SK-N-SH (cell line): ENCODE data around the gene RNF13. TPM values are rescaled to one million over a fixed set of nuclear protein-coding genes. Genes with fewer than 3 reads are reported as not detected.

ENCODE experiments used
- CTCF ChIA-PET: fragments of 300-600, 350-600 bp; formaldehyde crosslinking; extraction: SDS; loops from one replicate; lab custom pipeline; 2021; lab: Yijun Ruan, JAX
- POLR2A ChIA-PET: fragments of 350-600 bp; sonication (Branson Sonifier 250); formaldehyde crosslinking; extraction: SDS; loops from one replicate; lab custom pipeline; 2020; ENCODE audit warnings: antibody characterized with exemption, inconsistent platforms; lab: Yijun Ruan, JAX
- DNase-seq: peaks from one replicate; pipeline ENCODE4 v3.0.0; 2012
- H2AFZ ChIP-seq: fragments of 200-600 bp; sonication (generic); 2 replicates; pipeline ENCODE4 v1.8.1; 2016; ENCODE audit warnings: antibody characterized with exemption, mild to moderate bottlenecking, low read depth
- H3F3A ChIP-seq: fragments of 200-600 bp; sonication (generic); replicated peaks from 2 replicates; pipeline ENCODE3; 2016; ENCODE audit warnings: antibody characterized with exemption, mild to moderate bottlenecking; ENCODE audit not compliant: insufficient read depth
- H3K27ac ChIP-seq, 2 experiments: fragments of 200-500 bp in 1 of 2; fragments of 200-600 bp in 1 of 2; sonication (Bioruptor generic) in 1 of 2; sonication (generic), shearing (Covaris generic) in 1 of 2; 2 replicates each; pipeline versions ENCODE4 v1.5.1 to v1.6.1; 2014 to 2016; ENCODE audit warnings: low read depth in 2 of 2, inconsistent platforms in 1 of 2, low read length in 1 of 2, mild to moderate bottlenecking in 1 of 2, mixed read lengths in 1 of 2
- H3K27me3 ChIP-seq: fragments of 200-600 bp; sonication (generic), shearing (Covaris generic); 2 replicates; pipeline ENCODE4 v1.6.1; 2016; ENCODE audit warnings: mixed run types; ENCODE audit not compliant: insufficient read depth
- H3K36me3 ChIP-seq, 2 experiments: fragments of 200-500 bp in 1 of 2; fragments of 200-600 bp in 1 of 2; sonication (Bioruptor generic) in 1 of 2; sonication (generic) in 1 of 2; replicated peaks in 1 of 2; 2 replicates each; pipeline versions ENCODE3 to v1.5.1; 2014 to 2016; ENCODE audit warnings: low read length in 1 of 2, mild to moderate bottlenecking in 1 of 2; ENCODE audit not compliant: insufficient read depth in 2 of 2, control insufficient read depth in 1 of 2
- H3K4me1 ChIP-seq, 2 experiments: fragments of 200-500 bp in 1 of 2; fragments of 200-600 bp in 1 of 2; sonication (Bioruptor generic) in 1 of 2; sonication (generic), shearing (Covaris generic) in 1 of 2; 2 replicates each; pipeline versions ENCODE4 v1.5.1 to v1.6.1; 2014 to 2016; ENCODE audit warnings: low read depth in 1 of 2, low read length in 1 of 2, mixed run types in 1 of 2; ENCODE audit not compliant: insufficient read depth in 2 of 2, control insufficient read depth in 1 of 2
- H3K4me2 ChIP-seq: fragments of 200-600 bp; sonication (generic), shearing (Covaris generic); 2 replicates; pipeline ENCODE4 v1.6.1; 2017; ENCODE audit warnings: mixed run types
- H3K4me3 ChIP-seq, 2 experiments: fragments of 200-500 bp in 1 of 2; fragments of 200-600 bp in 1 of 2; sonication (Bioruptor generic) in 1 of 2; sonication (generic), shearing (Covaris generic) in 1 of 2; 2 replicates each; pipeline versions ENCODE4 v1.5.1 to v1.8.1; 2014 to 2016; ENCODE audit warnings: low read depth in 2 of 2, inconsistent platforms in 1 of 2, low read length in 1 of 2, mild to moderate bottlenecking in 1 of 2, mixed read lengths in 1 of 2, moderate library complexity in 1 of 2
- H3K79me2 ChIP-seq: fragments of 200-600 bp; sonication (generic); 2 replicates; pipeline ENCODE4 v1.8.1; 2017; ENCODE audit warnings: mild to moderate bottlenecking; ENCODE audit not compliant: insufficient read depth
- H3K9ac ChIP-seq: fragments of 200-600 bp; sonication (generic); 2 replicates; pipeline ENCODE4 v1.6.1; 2017; ENCODE audit warnings: mixed run types
- H3K9me2 ChIP-seq: fragments of 200-600 bp; sonication (generic); 2 replicates; pipeline ENCODE4 v1.6.1; 2017; ENCODE audit warnings: mixed run types
- H3K9me3 ChIP-seq: fragments of 200-600 bp; sonication (generic); 2 replicates; pipeline ENCODE4 v1.6.1; 2017; ENCODE audit warnings: mixed run types, mild to moderate bottlenecking, moderate library complexity
- H4K20me1 ChIP-seq: fragments of 200-600 bp; sonication (generic); 2 replicates; pipeline ENCODE4 v1.6.1; 2017; ENCODE audit warnings: mild to moderate bottlenecking, mixed run types; ENCODE audit not compliant: insufficient read depth
- ELF1 ChIP-seq: IDR thresholded peaks from 2 replicates; pipeline ENCODE4 v1.4.0; 2012
- EP300 ChIP-seq, 2 experiments: IDR thresholded peaks; 2 replicates each; pipeline versions ENCODE4 v1.4.0 to v1.6.1; 2012; ENCODE audit warnings: borderline replicate concordance in 1 of 2, low read depth in 1 of 2, low read length in 1 of 2
- FOSL2 ChIP-seq: IDR thresholded peaks from 2 replicates; pipeline ENCODE4 v1.4.0; 2012; ENCODE audit warnings: low read depth, mild to moderate bottlenecking, moderate library complexity, borderline replicate concordance
- FOXJ3 ChIP-seq: sonication (generic); formaldehyde crosslinking; IDR thresholded peaks from 2 replicates; pipeline ENCODE4 v1.5.1; 2020; ENCODE audit warnings: mild to moderate bottlenecking, missing genetic modification reagents
- GABPA ChIP-seq: IDR thresholded peaks from 2 replicates; pipeline ENCODE4 v1.4.0; 2012; ENCODE audit warnings: low read depth, mild to moderate bottlenecking
- MEF2A ChIP-seq: IDR thresholded peaks from 2 replicates; pipeline ENCODE4 v1.4.0; 2012; ENCODE audit warnings: low read depth, borderline replicate concordance
- MXI1 ChIP-seq: IDR thresholded peaks from 2 replicates; pipeline ENCODE4 v1.6.1; 2012; ENCODE audit warnings: mild to moderate bottlenecking, low read depth, low read length, improper control_type of control experiment
- NRF1 ChIP-seq: IDR thresholded peaks from 2 replicates; pipeline ENCODE4 v1.6.1; 2012; ENCODE audit warnings: low read depth, mild to moderate bottlenecking, low read length
- RAD21 ChIP-seq: IDR thresholded peaks from 2 replicates; pipeline ENCODE4 v1.6.1; 2012; ENCODE audit warnings: mild to moderate bottlenecking, low read length
- RCOR1 ChIP-seq: fragments of 150-350 bp; IDR thresholded peaks from 2 replicates; pipeline ENCODE4 v1.6.1; 2017; ENCODE audit warnings: antibody characterized with exemption, low read length
- RFX5 ChIP-seq: IDR thresholded peaks from 2 replicates; pipeline ENCODE4 v1.6.1; 2012; ENCODE audit warnings: mild to moderate bottlenecking, improper control_type of control experiment, low read length
- RXRA ChIP-seq: IDR thresholded peaks from 2 replicates; pipeline ENCODE4 v1.4.0; 2012; ENCODE audit warnings: low read depth, mild to moderate bottlenecking, borderline replicate concordance
- SIN3A ChIP-seq: IDR thresholded peaks from 2 replicates; pipeline ENCODE4 v1.6.1; 2012; ENCODE audit warnings: low read depth, mild to moderate bottlenecking, low read length, moderate library complexity, borderline replicate concordance
- SMC3 ChIP-seq: IDR thresholded peaks from 2 replicates; pipeline ENCODE4 v1.6.1; 2012; ENCODE audit warnings: low read depth, low read length, improper control_type of control experiment
- TAF1 ChIP-seq: IDR thresholded peaks from 2 replicates; pipeline ENCODE4 v1.6.1; 2012; ENCODE audit warnings: low read depth, mild to moderate bottlenecking, low read length, moderate library complexity, borderline replicate concordance
- TCF12 ChIP-seq: IDR thresholded peaks from 2 replicates; pipeline ENCODE4 v1.4.0; 2012
- YY1 ChIP-seq: IDR thresholded peaks from 2 replicates; pipeline ENCODE4 v1.4.0; 2012; ENCODE audit warnings: low read depth, mild to moderate bottlenecking
- WGBS: methylation state at CpG from one replicate; pipeline ENCODE4 v1.1.6; 2017; ENCODE audit warnings: low lambda C conversion rate; 5-methylcytosine and 5-hydroxymethylcytosine counted together
- polyA plus RNA-seq, 3 experiments: library from polyadenylated mRNA; depleted of rRNA; stranded (reverse); fragments of >200 nt; gene quantifications; 2 replicates each; pipeline ENCODE4 v1.2.3, GENCODE V29; 2012
- TF ChIP-seq, protein P1 (sequence below): fragments of 150-350 bp; IDR thresholded peaks from 2 replicates; pipeline ENCODE4 v1.6.1; 2017; ENCODE audit warnings: antibody characterized with exemption, low read length, low read depth, borderline replicate concordance
- TF ChIP-seq, protein P2 (sequence below): IDR thresholded peaks from 2 replicates; pipeline ENCODE4 v1.4.0; 2012; ENCODE audit warnings: low read depth, borderline replicate concordance
- TF ChIP-seq, protein P3 (sequence below): fragments of 200-600 bp; sonication (generic); IDR thresholded peaks from 2 replicates; pipeline ENCODE4 v1.6.1; 2017; ENCODE audit warnings: antibody characterized with exemption, mild to moderate bottlenecking, moderate library complexity
- TF ChIP-seq, protein P4 (sequence below): IDR thresholded peaks from 2 replicates; pipeline ENCODE4 v1.4.0; 2012; ENCODE audit warnings: low read depth
- TF ChIP-seq, protein P5 (sequence below): IDR thresholded peaks from 2 replicates; pipeline ENCODE4 v1.6.1; 2012; ENCODE audit warnings: mild to moderate bottlenecking, low read depth, low read length, moderate library complexity
- TF ChIP-seq, protein P6 (sequence below): IDR thresholded peaks from 2 replicates; pipeline ENCODE4; 2012

Gene RNF13
- polyA plus RNA-seq, 1 of the 3 experiments (the other 2 are of a cell fraction) = 14.9 TPM

DNA sequence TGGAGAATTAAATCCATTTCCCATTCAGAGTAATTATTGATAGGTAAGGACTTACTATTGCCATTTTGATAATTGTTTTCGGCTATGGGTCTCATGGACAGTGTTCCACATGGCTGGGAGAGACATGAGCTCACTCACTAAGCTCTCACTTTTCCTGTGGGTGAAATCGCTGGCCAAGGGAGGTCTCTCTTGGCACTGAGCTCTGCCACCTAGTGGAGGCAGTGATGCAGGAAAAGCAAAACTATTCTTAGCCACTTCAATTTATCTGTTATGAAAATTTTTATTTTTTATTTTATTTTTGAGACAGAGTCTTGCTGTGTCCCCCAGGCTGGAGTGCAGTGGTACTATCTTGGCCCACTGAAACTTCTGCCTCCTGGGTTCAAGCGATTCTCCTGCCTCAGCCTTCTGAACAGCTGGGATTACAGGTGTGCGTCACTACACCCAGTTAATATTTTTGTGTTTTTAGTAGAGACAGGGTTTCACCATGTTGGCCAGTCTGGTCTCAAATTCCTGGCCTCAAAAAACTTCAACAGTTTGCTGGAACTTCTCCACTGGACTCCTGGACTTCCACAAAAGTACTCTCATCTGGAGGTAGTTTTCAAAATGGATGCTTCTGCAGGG, 4.7 kb upstream of the RNF13 start:
- Histone ChIP-seq H3K36me3 (no peaks in the 10 kb centered on the region), H3K79me2 (no peaks in the 10 kb centered on the region), H3F3A (peaks cover 22% of the 10 kb centered on the region), H2AFZ (no peak overlapping the region), H3K4me2 (no peak overlapping the region), H3K9me3 (no peaks in the 10 kb centered on the region; the same call in 1 of the 2 replicates), H3K4me1 (peaks cover 4 to 8% of the 10 kb centered on the region in 2 experiments; a peak in 2 of 4 replicates), H3K9ac (no peak overlapping the region), H3K4me3 (no peak overlapping the region), H3K27ac (no peak overlapping the region), H4K20me1 (no peaks in the 10 kb centered on the region), H3K9me2 (0 out of 2 replicates have a peak, but pooled peaks cover 3% of the 10 kb centered on the region), H3K27me3 (no peaks in the 10 kb centered on the region)
- WGBS = 26% methylated on average over 4 of the region's 4 CpGs
- DNase-seq = peak; percentile 67
- POLR2A ChIA-PET = no interaction called here
- CTCF ChIA-PET = interaction anchor here (0.6 to 2.9 kb wide), 52 partner anchors 9 to 412 kb away, joined by 3 to 31 read pairs (median 4); partner anchors contain the start of genes ANKUB1, COMMD2 and TM4SF4
- no peak for TF ChIP-seq YY1
- TF ChIP-seq, protein P1, sequence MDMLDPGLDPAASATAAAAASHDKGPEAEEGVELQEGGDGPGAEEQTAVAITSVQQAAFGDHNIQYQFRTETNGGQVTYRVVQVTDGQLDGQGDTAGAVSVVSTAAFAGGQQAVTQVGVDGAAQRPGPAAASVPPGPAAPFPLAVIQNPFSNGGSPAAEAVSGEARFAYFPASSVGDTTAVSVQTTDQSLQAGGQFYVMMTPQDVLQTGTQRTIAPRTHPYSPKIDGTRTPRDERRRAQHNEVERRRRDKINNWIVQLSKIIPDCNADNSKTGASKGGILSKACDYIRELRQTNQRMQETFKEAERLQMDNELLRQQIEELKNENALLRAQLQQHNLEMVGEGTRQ = no peak
- TF ChIP-seq SIN3A = no peak
- no peak for TF ChIP-seq MEF2A
- TF ChIP-seq TAF1 = no peak
- TF ChIP-seq, protein P2, sequence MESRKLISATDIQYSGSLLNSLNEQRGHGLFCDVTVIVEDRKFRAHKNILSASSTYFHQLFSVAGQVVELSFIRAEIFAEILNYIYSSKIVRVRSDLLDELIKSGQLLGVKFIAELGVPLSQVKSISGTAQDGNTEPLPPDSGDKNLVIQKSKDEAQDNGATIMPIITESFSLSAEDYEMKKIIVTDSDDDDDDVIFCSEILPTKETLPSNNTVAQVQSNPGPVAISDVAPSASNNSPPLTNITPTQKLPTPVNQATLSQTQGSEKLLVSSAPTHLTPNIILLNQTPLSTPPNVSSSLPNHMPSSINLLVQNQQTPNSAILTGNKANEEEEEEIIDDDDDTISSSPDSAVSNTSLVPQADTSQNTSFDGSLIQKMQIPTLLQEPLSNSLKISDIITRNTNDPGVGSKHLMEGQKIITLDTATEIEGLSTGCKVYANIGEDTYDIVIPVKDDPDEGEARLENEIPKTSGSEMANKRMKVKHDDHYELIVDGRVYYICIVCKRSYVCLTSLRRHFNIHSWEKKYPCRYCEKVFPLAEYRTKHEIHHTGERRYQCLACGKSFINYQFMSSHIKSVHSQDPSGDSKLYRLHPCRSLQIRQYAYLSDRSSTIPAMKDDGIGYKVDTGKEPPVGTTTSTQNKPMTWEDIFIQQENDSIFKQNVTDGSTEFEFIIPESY = no peak
- TF ChIP-seq SMC3 = peak; percentile 73
- TF ChIP-seq, protein P3, sequence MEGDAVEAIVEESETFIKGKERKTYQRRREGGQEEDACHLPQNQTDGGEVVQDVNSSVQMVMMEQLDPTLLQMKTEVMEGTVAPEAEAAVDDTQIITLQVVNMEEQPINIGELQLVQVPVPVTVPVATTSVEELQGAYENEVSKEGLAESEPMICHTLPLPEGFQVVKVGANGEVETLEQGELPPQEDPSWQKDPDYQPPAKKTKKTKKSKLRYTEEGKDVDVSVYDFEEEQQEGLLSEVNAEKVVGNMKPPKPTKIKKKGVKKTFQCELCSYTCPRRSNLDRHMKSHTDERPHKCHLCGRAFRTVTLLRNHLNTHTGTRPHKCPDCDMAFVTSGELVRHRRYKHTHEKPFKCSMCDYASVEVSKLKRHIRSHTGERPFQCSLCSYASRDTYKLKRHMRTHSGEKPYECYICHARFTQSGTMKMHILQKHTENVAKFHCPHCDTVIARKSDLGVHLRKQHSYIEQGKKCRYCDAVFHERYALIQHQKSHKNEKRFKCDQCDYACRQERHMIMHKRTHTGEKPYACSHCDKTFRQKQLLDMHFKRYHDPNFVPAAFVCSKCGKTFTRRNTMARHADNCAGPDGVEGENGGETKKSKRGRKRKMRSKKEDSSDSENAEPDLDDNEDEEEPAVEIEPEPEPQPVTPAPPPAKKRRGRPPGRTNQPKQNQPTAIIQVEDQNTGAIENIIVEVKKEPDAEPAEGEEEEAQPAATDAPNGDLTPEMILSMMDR = peak; percentile 93
- TF ChIP-seq MXI1 = peak; percentile 57; the same call in 1 of the 2 replicates
- TF ChIP-seq GABPA = no peak
- TF ChIP-seq, protein P4, sequence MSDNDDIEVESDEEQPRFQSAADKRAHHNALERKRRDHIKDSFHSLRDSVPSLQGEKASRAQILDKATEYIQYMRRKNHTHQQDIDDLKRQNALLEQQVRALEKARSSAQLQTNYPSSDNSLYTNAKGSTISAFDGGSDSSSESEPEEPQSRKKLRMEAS = peak; percentile 37; the same call in 1 of the 2 replicates
- TF ChIP-seq RCOR1 = no peak
- TF ChIP-seq EP300 (IDR thresholded peaks at IDR 0.05; ENCODE audit: borderline replicate concordance in 1 of 2, low read depth in 1 of 2, low read length in 1 of 2) = no peak
- no peak for TF ChIP-seq TCF12
- TF ChIP-seq RAD21 = peak; percentile 69
- no peak for TF ChIP-seq NRF1
- no peak for TF ChIP-seq ELF1
- TF ChIP-seq RFX5 = no peak
- no peak for TF ChIP-seq RXRA
- no peak for TF ChIP-seq FOSL2
- no peak for TF ChIP-seq FOXJ3 (CRISPR knock-in tag)
- TF ChIP-seq, protein P5, sequence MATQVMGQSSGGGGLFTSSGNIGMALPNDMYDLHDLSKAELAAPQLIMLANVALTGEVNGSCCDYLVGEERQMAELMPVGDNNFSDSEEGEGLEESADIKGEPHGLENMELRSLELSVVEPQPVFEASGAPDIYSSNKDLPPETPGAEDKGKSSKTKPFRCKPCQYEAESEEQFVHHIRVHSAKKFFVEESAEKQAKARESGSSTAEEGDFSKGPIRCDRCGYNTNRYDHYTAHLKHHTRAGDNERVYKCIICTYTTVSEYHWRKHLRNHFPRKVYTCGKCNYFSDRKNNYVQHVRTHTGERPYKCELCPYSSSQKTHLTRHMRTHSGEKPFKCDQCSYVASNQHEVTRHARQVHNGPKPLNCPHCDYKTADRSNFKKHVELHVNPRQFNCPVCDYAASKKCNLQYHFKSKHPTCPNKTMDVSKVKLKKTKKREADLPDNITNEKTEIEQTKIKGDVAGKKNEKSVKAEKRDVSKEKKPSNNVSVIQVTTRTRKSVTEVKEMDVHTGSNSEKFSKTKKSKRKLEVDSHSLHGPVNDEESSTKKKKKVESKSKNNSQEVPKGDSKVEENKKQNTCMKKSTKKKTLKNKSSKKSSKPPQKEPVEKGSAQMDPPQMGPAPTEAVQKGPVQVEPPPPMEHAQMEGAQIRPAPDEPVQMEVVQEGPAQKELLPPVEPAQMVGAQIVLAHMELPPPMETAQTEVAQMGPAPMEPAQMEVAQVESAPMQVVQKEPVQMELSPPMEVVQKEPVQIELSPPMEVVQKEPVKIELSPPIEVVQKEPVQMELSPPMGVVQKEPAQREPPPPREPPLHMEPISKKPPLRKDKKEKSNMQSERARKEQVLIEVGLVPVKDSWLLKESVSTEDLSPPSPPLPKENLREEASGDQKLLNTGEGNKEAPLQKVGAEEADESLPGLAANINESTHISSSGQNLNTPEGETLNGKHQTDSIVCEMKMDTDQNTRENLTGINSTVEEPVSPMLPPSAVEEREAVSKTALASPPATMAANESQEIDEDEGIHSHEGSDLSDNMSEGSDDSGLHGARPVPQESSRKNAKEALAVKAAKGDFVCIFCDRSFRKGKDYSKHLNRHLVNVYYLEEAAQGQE = no peak
- TF ChIP-seq, protein P6, sequence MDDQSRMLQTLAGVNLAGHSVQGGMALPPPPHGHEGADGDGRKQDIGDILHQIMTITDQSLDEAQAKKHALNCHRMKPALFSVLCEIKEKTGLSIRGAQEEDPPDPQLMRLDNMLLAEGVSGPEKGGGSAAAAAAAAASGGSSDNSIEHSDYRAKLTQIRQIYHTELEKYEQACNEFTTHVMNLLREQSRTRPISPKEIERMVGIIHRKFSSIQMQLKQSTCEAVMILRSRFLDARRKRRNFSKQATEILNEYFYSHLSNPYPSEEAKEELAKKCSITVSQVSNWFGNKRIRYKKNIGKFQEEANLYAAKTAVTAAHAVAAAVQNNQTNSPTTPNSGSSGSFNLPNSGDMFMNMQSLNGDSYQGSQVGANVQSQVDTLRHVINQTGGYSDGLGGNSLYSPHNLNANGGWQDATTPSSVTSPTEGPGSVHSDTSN = no peak
